ENCODE data around the gene EXOC4.

GRCh38 chr7:133479456-133480065 lies 226.7 kb downstream of the EXOC4 start:
- TF ChIP-seq POLR2AphosphoS5 (IDR thresholded peaks at IDR 0.05; ENCODE audit: insufficient read depth in 1 of 2, low read depth in 1 of 2): no peak
- no peak for TF ChIP-seq CTCF (IDR thresholded peaks at IDR 0.05)
- TF ChIP-seq POLR2A (IDR thresholded peaks at IDR 0.05): no peak

Measured in vagina (tissue), 2 donors.